Upper lobe of left lung (tissue), 6 donors: ENCODE data around the gene BSPRY. TPM values are rescaled to one million over a fixed set of nuclear protein-coding genes. Genes with fewer than 3 reads are reported as not detected.

ENCODE experiments used
- ATAC-seq, 2 donors: fragments of 200-7000 bp; cut with Tn5 transposase; one replicate each; pipeline ENCODE4 v1.9.1; 2022; ENCODE audit warnings: mild to moderate bottlenecking in 2 of 2, moderate library complexity in 2 of 2; ENCODE audit not compliant: low FRiP score in 2 of 2
- DNase-seq, 2 donors: peaks; one replicate each; pipeline ENCODE4 v3.0.0-alpha.2; 2019 to 2020
- H3K27ac ChIP-seq, 4 donors: fragments of 200-600 bp; sonication (generic); one replicate each; pipeline ENCODE4 v1.5.1; 2016 to 2019
- H3K27me3 ChIP-seq, 4 donors: fragments of 200-600 bp; sonication (generic); one replicate each; pipeline ENCODE4 v1.5.1; 2017 to 2019
- H3K36me3 ChIP-seq, 4 donors: fragments of 200-600 bp; sonication (generic); one replicate each; pipeline ENCODE4 v1.5.1; 2016 to 2019
- H3K4me1 ChIP-seq, 4 donors: fragments of 200-600 bp; sonication (generic); one replicate each; pipeline ENCODE4 v1.5.1; 2018 to 2019
- H3K4me3 ChIP-seq, 4 donors: fragments of 200-600 bp; sonication (generic); one replicate each; pipeline ENCODE4 v1.5.1; 2017 to 2019; ENCODE audit warnings: mild to moderate bottlenecking in 2 of 4, moderate library complexity in 1 of 4
- H3K9me3 ChIP-seq, 4 donors: fragments of 200-600 bp; sonication (generic); one replicate each; pipeline ENCODE4 v1.5.1; 2018 to 2019
- EP300 ChIP-seq, 4 donors: sonication (generic); formaldehyde crosslinking; IDR thresholded peaks; one replicate each; pipeline ENCODE4 v1.5.1; 2017; ENCODE audit warnings: antibody characterized with exemption in 4 of 4, control low read depth in 2 of 4
- POLR2A ChIP-seq, 4 donors: fragments of 450-650 bp; IDR thresholded peaks; one replicate each; pipeline ENCODE4 v1.5.1; 2016 to 2017; ENCODE audit warnings: antibody characterized with exemption in 4 of 4, mild to moderate bottlenecking in 2 of 4
- POLR2AphosphoS5 ChIP-seq, 2 donors: sonication (generic); formaldehyde crosslinking; IDR thresholded peaks; one replicate each; pipeline ENCODE4 v1.5.1; 2017; ENCODE audit warnings: antibody characterized with exemption in 2 of 2
- WGBS, 2 donors: methylation state at CpG; one replicate each; pipeline ENCODE4 v1.1.5; 2017 to 2018; 5-methylcytosine and 5-hydroxymethylcytosine counted together
- total RNA-seq, 6 donors: library from RNA; depleted of rRNA in 4 of 6; stranded (reverse); fragments of >200 nt in 4 of 6; gene quantifications; one replicate each; pipeline versions ENCODE4 v1.1.0 to v1.2.1, GENCODE V29; 2016 to 2021
- TF ChIP-seq, protein P1 (sequence below), 6 experiments: fragments of 450-650 bp in 4 of 6; fragments of 200-600 bp in 2 of 6; sonication (generic) in 2 of 6; IDR thresholded peaks; one replicate each; pipeline ENCODE4 v1.5.1; 2016 to 2019; ENCODE audit warnings: antibody characterized with exemption in 6 of 6
- donor health status: DM: no; HTN: no; CAD: no; lungs with moderate emphysema.
- donor health status: DM: no; HTN: yes; CAD: no; lungs with severe emphysema.

BSPRY gene
- total RNA-seq, 6 donors from 2014 or later: 5.2 to 21.1 (median 12.7) TPM

DNA sequence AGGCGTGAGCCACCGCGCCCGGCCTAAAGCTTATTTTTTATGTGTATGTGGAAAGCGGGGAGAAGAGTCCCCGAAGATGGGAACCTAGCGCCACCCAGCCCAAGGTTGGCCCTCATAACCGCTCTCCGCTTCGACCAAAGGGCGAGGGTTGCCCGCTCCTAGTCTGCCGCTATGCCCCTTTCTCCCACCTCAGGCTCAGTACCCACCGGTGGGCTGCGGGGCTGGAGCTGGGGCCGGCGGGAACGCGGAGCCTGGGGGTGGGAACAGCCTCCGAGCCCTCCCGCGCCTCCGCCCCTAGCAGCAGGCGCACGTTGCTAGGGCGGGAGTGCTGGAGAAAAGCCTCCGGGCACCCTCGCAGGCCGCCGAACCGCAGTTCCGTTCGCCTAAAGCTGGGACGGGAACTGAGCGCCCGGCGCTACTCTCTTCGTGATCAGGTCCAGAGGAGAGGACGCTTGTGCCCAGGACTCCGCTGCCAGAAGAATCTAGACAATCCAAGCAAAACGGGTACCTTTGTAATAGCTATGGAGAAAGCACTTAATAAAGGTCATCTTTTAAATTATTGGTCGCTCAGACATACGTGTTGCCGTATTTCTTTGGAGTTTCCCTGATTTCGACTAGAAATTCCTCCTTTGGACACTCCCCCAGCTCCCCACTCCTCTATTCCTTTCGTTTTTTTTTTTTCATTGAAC, 9.2 kb upstream of the BSPRY start, which contains the start of gene WDR31:
Gene WDR31, minus strand, starts transcription at position 265 of the 689 bp plus-strand sequence. CDS start 8,253 bp downstream, outside the sequence.
- Histone ChIP-seq H3K4me3 (peak within 1 kb of the TSS; percentile 60 to 84 (median 76)), H3K4me1 (peaks cover 8 to 21% (median 16%) of the 10 kb centered on the region in 4 donors), H3K27ac (peak within 1 kb of the TSS; percentile 31 to 84 (median 64)), H3K9me3 (no peaks in the 10 kb centered on the region), H3K36me3 (no peaks in the 10 kb centered on the region), H3K27me3 (no peaks in the 10 kb centered on the region)
- WGBS, 2 donors: 1% methylated on average over 19 to 46 of the region's 46 CpGs
- ATAC-seq (peak; percentile 96 to 99), DNase-seq (peak; percentile 92 to 97)
- TF ChIP-seq POLR2A (IDR thresholded peaks at IDR 0.05) (peak in 2 of 4 donors; percentile 32 to 65), EP300 (IDR thresholded peaks at IDR 0.05) (no peak), POLR2AphosphoS5 (IDR thresholded peaks at IDR 0.05) (peak; percentile 73 to 80)
- TF ChIP-seq, protein P1, sequence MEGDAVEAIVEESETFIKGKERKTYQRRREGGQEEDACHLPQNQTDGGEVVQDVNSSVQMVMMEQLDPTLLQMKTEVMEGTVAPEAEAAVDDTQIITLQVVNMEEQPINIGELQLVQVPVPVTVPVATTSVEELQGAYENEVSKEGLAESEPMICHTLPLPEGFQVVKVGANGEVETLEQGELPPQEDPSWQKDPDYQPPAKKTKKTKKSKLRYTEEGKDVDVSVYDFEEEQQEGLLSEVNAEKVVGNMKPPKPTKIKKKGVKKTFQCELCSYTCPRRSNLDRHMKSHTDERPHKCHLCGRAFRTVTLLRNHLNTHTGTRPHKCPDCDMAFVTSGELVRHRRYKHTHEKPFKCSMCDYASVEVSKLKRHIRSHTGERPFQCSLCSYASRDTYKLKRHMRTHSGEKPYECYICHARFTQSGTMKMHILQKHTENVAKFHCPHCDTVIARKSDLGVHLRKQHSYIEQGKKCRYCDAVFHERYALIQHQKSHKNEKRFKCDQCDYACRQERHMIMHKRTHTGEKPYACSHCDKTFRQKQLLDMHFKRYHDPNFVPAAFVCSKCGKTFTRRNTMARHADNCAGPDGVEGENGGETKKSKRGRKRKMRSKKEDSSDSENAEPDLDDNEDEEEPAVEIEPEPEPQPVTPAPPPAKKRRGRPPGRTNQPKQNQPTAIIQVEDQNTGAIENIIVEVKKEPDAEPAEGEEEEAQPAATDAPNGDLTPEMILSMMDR (IDR thresholded peaks at IDR 0.05): peak in 1 of 6 experiments; percentile 32

DNA sequence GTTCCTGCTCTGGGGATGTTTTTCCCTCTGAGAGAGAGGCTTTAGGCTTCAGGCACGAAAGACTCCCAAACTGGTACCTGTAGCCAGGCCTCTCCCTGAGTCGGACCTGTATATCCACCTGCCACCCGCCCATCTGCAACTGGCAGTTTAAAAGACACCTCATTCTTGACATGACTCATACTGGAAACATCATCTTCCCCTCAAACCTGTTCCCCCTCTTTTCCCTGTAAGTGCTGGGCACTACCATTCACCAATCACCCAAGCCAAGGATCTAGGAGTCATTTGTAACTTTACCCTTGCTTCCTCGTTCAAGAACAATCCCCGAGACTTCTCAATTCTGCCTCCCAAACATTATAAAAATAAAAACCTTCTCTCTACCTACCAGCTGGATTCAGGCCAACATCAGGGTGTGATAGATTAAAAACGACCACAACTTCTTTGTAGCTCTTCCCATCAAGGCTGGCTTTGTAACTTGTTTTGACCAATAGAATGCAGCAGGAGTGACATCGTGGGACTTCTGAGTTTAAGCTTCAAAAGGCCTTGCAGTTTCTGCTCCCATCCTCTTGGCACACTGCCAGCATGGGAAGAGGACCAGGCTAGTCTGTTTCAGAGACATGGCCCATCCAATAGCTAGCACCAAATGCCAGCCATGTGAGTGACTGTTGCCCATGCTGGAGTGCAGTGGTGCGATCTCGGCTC, 7.5 kb upstream of the BSPRY start:
- WGBS, 2 donors: 71 to 75% methylated on average over 9 of the region's 9 CpGs
- no peak for DNase-seq

DNA sequence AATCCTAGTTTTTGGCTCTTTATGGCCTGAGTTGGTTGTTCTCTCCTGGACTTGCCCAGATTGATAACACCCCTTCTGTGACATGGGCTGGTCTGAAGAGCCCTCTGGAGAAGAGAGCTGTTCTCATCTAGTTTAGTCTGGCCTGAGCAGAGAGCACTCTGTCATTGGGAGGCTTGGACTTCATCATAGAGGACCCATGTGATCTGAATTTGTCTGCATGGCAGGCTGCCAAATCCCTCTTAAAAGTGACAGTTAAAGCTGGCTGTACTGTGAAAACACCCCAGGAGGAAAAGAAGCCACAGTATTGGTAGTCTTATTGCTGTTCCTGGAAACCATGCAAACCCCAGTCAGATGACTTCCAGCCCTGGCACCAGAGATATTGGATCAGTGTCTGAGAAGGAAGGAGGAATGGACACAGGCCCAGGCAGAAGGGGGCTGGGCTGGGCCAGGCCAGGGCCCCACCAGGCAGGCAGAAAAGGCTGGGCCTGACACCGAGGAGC, 5.6 kb upstream of the BSPRY start:
- Histone ChIP-seq H3K9me3 (no peaks in the 10 kb centered on the region), H3K27ac (peak overlapping the region; percentile 69 to 83 (median 72)), H3K27me3 (no peaks in the 10 kb centered on the region), H3K4me1 (peaks cover 8 to 21% (median 16%) of the 10 kb centered on the region in 4 donors), H3K36me3 (no peaks in the 10 kb centered on the region), H3K4me3 (no peak overlapping the region)
- DNase-seq (peak; percentile 53 to 84), ATAC-seq (peak; percentile 4 to 91)
- TF ChIP-seq POLR2A (IDR thresholded peaks at IDR 0.05) (no peak), POLR2AphosphoS5 (IDR thresholded peaks at IDR 0.05) (no peak), EP300 (IDR thresholded peaks at IDR 0.05) (no peak)
- TF ChIP-seq, protein P1 (IDR thresholded peaks at IDR 0.05): no peak
- WGBS, 2 donors: 50 to 64% methylated on average over 1 of the region's 1 CpG

More for the DNA sequence above, 7.5 kb upstream of the BSPRY start:
- no peak for TF ChIP-seq POLR2AphosphoS5 (IDR thresholded peaks at IDR 0.05)
- TF ChIP-seq, protein P1 (IDR thresholded peaks at IDR 0.05): no peak
- no peak for TF ChIP-seq EP300 (IDR thresholded peaks at IDR 0.05)
- no peak for TF ChIP-seq POLR2A (IDR thresholded peaks at IDR 0.05)
- no peaks in the 10 kb centered on the region for H3K9me3 ChIP-seq
- peaks cover 8 to 21% (median 16%) of the 10 kb centered on the region in 4 donors for H3K4me1 ChIP-seq
- H3K27ac ChIP-seq: no peak overlapping the region
- H3K36me3 ChIP-seq: no peaks in the 10 kb centered on the region
- no peak overlapping the region for H3K4me3 ChIP-seq
- H3K27me3 ChIP-seq: no peaks in the 10 kb centered on the region
- no peak for ATAC-seq

DNA sequence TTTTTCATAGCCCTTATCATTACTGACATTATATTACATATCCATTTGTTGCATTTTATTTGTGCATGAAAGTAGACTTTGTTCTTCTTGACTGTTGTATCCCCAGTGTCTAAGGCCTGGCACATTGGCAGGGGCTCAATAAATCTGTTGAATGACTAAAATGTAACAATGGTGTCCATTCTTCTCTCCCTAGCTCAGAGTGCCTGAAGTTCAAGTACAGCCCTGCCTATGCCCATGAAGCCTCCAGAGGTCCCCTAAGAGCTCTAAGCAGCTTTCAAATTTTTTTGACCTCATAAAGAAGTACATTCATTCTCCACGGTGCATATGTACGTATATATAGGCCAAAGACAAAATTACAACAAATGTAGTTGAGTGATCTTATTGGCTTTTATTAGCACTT, 4.2 kb upstream of the BSPRY start:
- no peak for DNase-seq
- WGBS, 2 donors: 88 to 90% methylated on average over 2 of the region's 2 CpGs
- no peak overlapping the region for H3K27ac ChIP-seq

More for the DNA sequence above, 4.2 kb upstream of the BSPRY start:
- TF ChIP-seq POLR2AphosphoS5 (IDR thresholded peaks at IDR 0.05) (no peak), EP300 (IDR thresholded peaks at IDR 0.05) (no peak), POLR2A (IDR thresholded peaks at IDR 0.05) (no peak)
- TF ChIP-seq, protein P1 (IDR thresholded peaks at IDR 0.05): no peak
- H3K9me3 ChIP-seq: no peaks in the 10 kb centered on the region
- H3K27me3 ChIP-seq: no peaks in the 10 kb centered on the region
- H3K36me3 ChIP-seq: no peaks in the 10 kb centered on the region
- no peak for ATAC-seq
- H3K4me3 ChIP-seq: no peak overlapping the region
- H3K4me1 ChIP-seq: peaks cover 6 to 17% (median 16%) of the 10 kb centered on the region in 4 donors
